ENCODE measurements around the gene CLEC4M. TPM values are rescaled to one million over a fixed set of nuclear protein-coding genes. Genes with fewer than 3 reads are reported as not detected.

The CLEC4M gene
- total and polyA plus RNA-seq, 2 donors = 0.19 to 0.50 TPM

- H3K9me3 ChIP-seq (ENCODE audit: control insufficient read depth in 2 of 2, insufficient read depth in 1 of 2, low read length in 1 of 2) = no peaks in the 10 kb centered on the region
- no peak overlapping the region for H3K4me3 ChIP-seq (ENCODE audit: low read length in 2 of 2)
- H3K27me3 ChIP-seq (ENCODE audit: control insufficient read depth in 2 of 2, insufficient read depth in 1 of 2, low read length in 1 of 2) = peaks cover 29 to 68% of the 10 kb centered on the region in 2 donors
- H3K4me1 ChIP-seq (ENCODE audit: control insufficient read depth in 2 of 2, insufficient read depth in 2 of 2, low read length in 2 of 2) = no peaks in the 10 kb centered on the region
- H3K27ac ChIP-seq (ENCODE audit: low read depth in 1 of 2, low read length in 1 of 2) = no peak overlapping the region
- no peak for DNase-seq (ENCODE audit: low read depth in 6 of 9, low spot score in 9 of 9)
- WGBS = 6% methylated on average over 78 of the region's 78 CpGs
- H3K36me3 ChIP-seq (ENCODE audit: control insufficient read depth in 2 of 2, insufficient read depth in 2 of 2, low read length in 1 of 2) = no peaks in the 10 kb centered on the region
Observed at GRCh38 chr19:7730286-7731217, 32.5 kb upstream of the CLEC4M start.

GRCh38 chr19:7731218-7731595, 31.8 kb upstream of the CLEC4M start:
- Histone ChIP-seq H3K4me1 (ENCODE audit: control insufficient read depth in 2 of 2, insufficient read depth in 2 of 2, low read length in 2 of 2) (no peaks in the 10 kb centered on the region), H3K36me3 (ENCODE audit: control insufficient read depth in 2 of 2, insufficient read depth in 2 of 2, low read length in 1 of 2) (no peaks in the 10 kb centered on the region), H3K27me3 (ENCODE audit: control insufficient read depth in 2 of 2, insufficient read depth in 1 of 2, low read length in 1 of 2) (peaks cover 29 to 69% of the 10 kb centered on the region in 2 donors), H3K4me3 (ENCODE audit: low read length in 2 of 2) (no peak overlapping the region), H3K27ac (ENCODE audit: low read depth in 1 of 2, low read length in 1 of 2) (no peak overlapping the region), H3K9me3 (ENCODE audit: control insufficient read depth in 2 of 2, insufficient read depth in 1 of 2, low read length in 1 of 2) (no peaks in the 10 kb centered on the region)
- WGBS = 71% methylated on average over 39 of the region's 39 CpGs
- DNase-seq (ENCODE audit: low read depth in 6 of 9, low spot score in 9 of 9) = no peak

- WGBS = 85% methylated on average over 5 of the region's 5 CpGs
- Histone ChIP-seq H3K27ac (ENCODE audit: low read depth in 1 of 2, low read length in 1 of 2) (no peak overlapping the region), H3K9me3 (ENCODE audit: control insufficient read depth in 2 of 2, insufficient read depth in 1 of 2, low read length in 1 of 2) (no peaks in the 10 kb centered on the region), H3K4me1 (ENCODE audit: control insufficient read depth in 2 of 2, insufficient read depth in 2 of 2, low read length in 2 of 2) (no peaks in the 10 kb centered on the region), H3K27me3 (ENCODE audit: control insufficient read depth in 2 of 2, insufficient read depth in 1 of 2, low read length in 1 of 2) (peaks cover 29 to 70% of the 10 kb centered on the region in 2 donors), H3K36me3 (ENCODE audit: control insufficient read depth in 2 of 2, insufficient read depth in 2 of 2, low read length in 1 of 2) (no peaks in the 10 kb centered on the region), H3K4me3 (ENCODE audit: low read length in 2 of 2) (no peak overlapping the region)
- no peak for DNase-seq (ENCODE audit: low read depth in 6 of 9, low spot score in 9 of 9)
Observed at GRCh38 chr19:7731615-7732014, 31.4 kb upstream of the CLEC4M start.

- peaks cover 29 to 68% of the 10 kb centered on the region in 2 donors for H3K27me3 ChIP-seq (ENCODE audit: control insufficient read depth in 2 of 2, insufficient read depth in 1 of 2, low read length in 1 of 2)
- H3K27ac ChIP-seq (ENCODE audit: low read depth in 1 of 2, low read length in 1 of 2) = no peak within 1 kb of the TSS
- no peaks in the 10 kb centered on the region for H3K4me1 ChIP-seq (ENCODE audit: control insufficient read depth in 2 of 2, insufficient read depth in 2 of 2, low read length in 2 of 2)
- no peaks in the 10 kb centered on the region for H3K9me3 ChIP-seq (ENCODE audit: control insufficient read depth in 2 of 2, insufficient read depth in 1 of 2, low read length in 1 of 2)
- no peak within 1 kb of the TSS for H3K4me3 ChIP-seq (ENCODE audit: low read length in 2 of 2)
- no peaks in the 10 kb centered on the region for H3K36me3 ChIP-seq (ENCODE audit: control insufficient read depth in 2 of 2, insufficient read depth in 2 of 2, low read length in 1 of 2)
- DNase-seq (ENCODE audit: low read depth in 6 of 9, low spot score in 9 of 9) = no peak
- WGBS = 81% methylated on average over 9 of the region's 9 CpGs
Observed at GRCh38 chr19:7732045-7732444, 31.0 kb upstream of the CLEC4M start, which contains the start of gene CLEC4G. CLEC4G (minus strand) TSS chr19:7732110; CDS start chr19:7732102, 8 bp downstream.

GRCh38 chr19:7733376-7733775, 29.7 kb upstream of the CLEC4M start:
- H3K4me3 ChIP-seq (ENCODE audit: low read length in 2 of 2) = no peak overlapping the region
- no peak overlapping the region for H3K27ac ChIP-seq (ENCODE audit: low read depth in 1 of 2, low read length in 1 of 2)
- 88% methylated on average over 6 of the region's 6 CpGs for WGBS
- H3K4me1 ChIP-seq (ENCODE audit: control insufficient read depth in 2 of 2, insufficient read depth in 2 of 2, low read length in 2 of 2) = no peaks in the 10 kb centered on the region
- no peak for DNase-seq (ENCODE audit: low read depth in 6 of 9, low spot score in 9 of 9)
- H3K36me3 ChIP-seq (ENCODE audit: control insufficient read depth in 2 of 2, insufficient read depth in 2 of 2, low read length in 1 of 2) = no peaks in the 10 kb centered on the region
- H3K27me3 ChIP-seq (ENCODE audit: control insufficient read depth in 2 of 2, insufficient read depth in 1 of 2, low read length in 1 of 2) = peaks cover 29 to 57% of the 10 kb centered on the region in 2 donors
- H3K9me3 ChIP-seq (ENCODE audit: control insufficient read depth in 2 of 2, insufficient read depth in 1 of 2, low read length in 1 of 2) = no peaks in the 10 kb centered on the region

- H3K27ac ChIP-seq (ENCODE audit: low read depth in 1 of 2, low read length in 1 of 2) = no peak overlapping the region
Observed at GRCh38 chr19:7734220-7735203, 28.5 kb upstream of the CLEC4M start.

GRCh38 chr19:7736148-7736547, 26.9 kb upstream of the CLEC4M start:
- no peak for DNase-seq (ENCODE audit: low read depth in 6 of 9, low spot score in 9 of 9)
- Histone ChIP-seq H3K36me3 (ENCODE audit: control insufficient read depth in 2 of 2, insufficient read depth in 2 of 2, low read length in 1 of 2) (no peaks in the 10 kb centered on the region), H3K4me3 (ENCODE audit: low read length in 2 of 2) (no peak overlapping the region), H3K9me3 (ENCODE audit: control insufficient read depth in 2 of 2, insufficient read depth in 1 of 2, low read length in 1 of 2) (no peaks in the 10 kb centered on the region), H3K27me3 (ENCODE audit: control insufficient read depth in 2 of 2, insufficient read depth in 1 of 2, low read length in 1 of 2) (peaks cover 4 to 29% of the 10 kb centered on the region in 2 donors), H3K4me1 (ENCODE audit: control insufficient read depth in 2 of 2, insufficient read depth in 2 of 2, low read length in 2 of 2) (no peaks in the 10 kb centered on the region), H3K27ac (ENCODE audit: low read depth in 1 of 2, low read length in 1 of 2) (no peak overlapping the region)
- 57% methylated on average over 1 of the region's 1 CpG for WGBS

More at GRCh38 chr19:7734220-7735203, 28.5 kb upstream of the CLEC4M start:
- DNase-seq (ENCODE audit: low read depth in 6 of 9, low spot score in 9 of 9) = no peak
- H3K4me1 ChIP-seq (ENCODE audit: control insufficient read depth in 2 of 2, insufficient read depth in 2 of 2, low read length in 2 of 2) = no peaks in the 10 kb centered on the region
- no peaks in the 10 kb centered on the region for H3K36me3 ChIP-seq (ENCODE audit: control insufficient read depth in 2 of 2, insufficient read depth in 2 of 2, low read length in 1 of 2)
- peaks cover 20 to 46% of the 10 kb centered on the region in 2 donors for H3K27me3 ChIP-seq (ENCODE audit: control insufficient read depth in 2 of 2, insufficient read depth in 1 of 2, low read length in 1 of 2)
- WGBS = 74% methylated on average over 12 of the region's 12 CpGs
- no peak overlapping the region for H3K4me3 ChIP-seq (ENCODE audit: low read length in 2 of 2)
- no peaks in the 10 kb centered on the region for H3K9me3 ChIP-seq (ENCODE audit: control insufficient read depth in 2 of 2, insufficient read depth in 1 of 2, low read length in 1 of 2)

GRCh38 chr19:7737215-7737614, 25.8 kb upstream of the CLEC4M start:
- no peaks in the 10 kb centered on the region for H3K9me3 ChIP-seq (ENCODE audit: control insufficient read depth in 2 of 2, insufficient read depth in 1 of 2, low read length in 1 of 2)
- 93% methylated on average over 11 of the region's 11 CpGs for WGBS
- no peaks in the 10 kb centered on the region for H3K4me1 ChIP-seq (ENCODE audit: control insufficient read depth in 2 of 2, insufficient read depth in 2 of 2, low read length in 2 of 2)
- H3K36me3 ChIP-seq (ENCODE audit: control insufficient read depth in 2 of 2, insufficient read depth in 2 of 2, low read length in 1 of 2) = no peaks in the 10 kb centered on the region
- H3K27me3 ChIP-seq (ENCODE audit: control insufficient read depth in 2 of 2, insufficient read depth in 1 of 2, low read length in 1 of 2) = peaks cover 0 to 19% of the 10 kb centered on the region in 2 donors
- no peak overlapping the region for H3K4me3 ChIP-seq (ENCODE audit: low read length in 2 of 2)
- no peak overlapping the region for H3K27ac ChIP-seq (ENCODE audit: low read depth in 1 of 2, low read length in 1 of 2)
- DNase-seq (ENCODE audit: low read depth in 6 of 9, low spot score in 9 of 9) = no peak
